IMR-90 (cell line): ENCODE data around the gene MPPED1. TPM values are rescaled to one million over a fixed set of nuclear protein-coding genes. Genes with fewer than 3 reads are reported as not detected.

Source experiments
- ATAC-seq: fragments of 200-7000 bp; cut with Tn5 transposase; 2 replicates; pipeline ENCODE4 v1.9.1; 2020; ENCODE audit warnings: low read depth, mild to moderate bottlenecking, moderate library complexity
- BruUV-seq: library from RNA; stranded (reverse); fragments of 400-500 nt; replicated peaks from 2 replicates; lab custom pipeline; 2021; lab: Mats Ljungman, UMichigan
- CTCF ChIA-PET: fragments of 300-600 bp; formaldehyde crosslinking; extraction: SDS; loops from one replicate; lab custom pipeline; 2021; ENCODE audit warnings: antibody characterized with exemption; lab: Yijun Ruan, JAX
- POLR2A ChIA-PET: fragments of 300-600 bp; sonication (Branson Sonifier 250); formaldehyde crosslinking; loops from one replicate; lab custom pipeline; 2022; ENCODE audit warnings: antibody characterized with exemption; ENCODE audit not compliant: unreplicated experiment; lab: Charles Lee
- DNase-seq: peaks from one replicate; pipeline ENCODE4 v3.0.0; 2013
- H2AFZ ChIP-seq: replicated peaks from 2 replicates; pipeline ENCODE3; 2013; ENCODE audit warnings: low read length, mild to moderate bottlenecking; ENCODE audit not compliant: poor library complexity
- H2AK5ac ChIP-seq: 2 replicates; pipeline ENCODE4 v1.6.1; 2013; ENCODE audit warnings: low read depth, low read length, inconsistent platforms
- H2AK9ac ChIP-seq: replicated peaks from 2 replicates; pipeline ENCODE3; 2013; ENCODE audit warnings: mild to moderate bottlenecking, low read depth, low read length, moderate library complexity; ENCODE audit not compliant: poor library complexity
- H2BK120ac ChIP-seq: 2 replicates; pipeline ENCODE4 v1.6.1; 2013; ENCODE audit warnings: low read depth, low read length, inconsistent platforms
- H2BK15ac ChIP-seq: 3 replicates; pipeline ENCODE4 v1.6.1; 2013; ENCODE audit warnings: low read depth, low read length, inconsistent platforms
- H2BK20ac ChIP-seq: 2 replicates; pipeline ENCODE4 v1.6.1; 2013; ENCODE audit warnings: low read depth, mild to moderate bottlenecking, inconsistent platforms, low read length, moderate library complexity
- H2BK5ac ChIP-seq: 2 replicates; pipeline ENCODE4 v1.6.1; 2013; ENCODE audit warnings: mild to moderate bottlenecking, low read depth, low read length, inconsistent platforms; ENCODE audit not compliant: poor library complexity, severe bottlenecking
- H3K14ac ChIP-seq: replicated peaks from 2 replicates; pipeline ENCODE4 v1.6.1; 2013; ENCODE audit warnings: low read depth, low read length, inconsistent platforms
- H3K18ac ChIP-seq: 2 replicates; pipeline ENCODE4 v1.6.1; 2013; ENCODE audit warnings: low read depth, low read length, control low read depth
- H3K23ac ChIP-seq: 2 replicates; pipeline ENCODE4 v1.6.1; 2013; ENCODE audit warnings: low read depth, low read length, inconsistent platforms
- H3K27ac ChIP-seq: 2 replicates; pipeline ENCODE4 v1.5.1; 2013; ENCODE audit warnings: mild to moderate bottlenecking, control low read depth, low read length; ENCODE audit not compliant: insufficient read depth
- H3K27me3 ChIP-seq: 2 replicates; pipeline ENCODE4 v1.6.1; 2013; ENCODE audit warnings: low read length; ENCODE audit not compliant: control insufficient read depth, insufficient read depth
- H3K36me3 ChIP-seq: 2 replicates; pipeline ENCODE4 v1.6.1; 2013; ENCODE audit warnings: low read length, mixed read lengths; ENCODE audit not compliant: control insufficient read depth, insufficient read depth
- H3K4ac ChIP-seq: 2 replicates; pipeline ENCODE4 v1.6.1; 2013; ENCODE audit warnings: low read depth, low read length, inconsistent platforms
- H3K4me1 ChIP-seq: 2 replicates; pipeline ENCODE4 v1.6.1; 2013; ENCODE audit warnings: low read length, mixed read lengths; ENCODE audit not compliant: control insufficient read depth, insufficient read depth
- H3K4me2 ChIP-seq: 2 replicates; pipeline ENCODE4 v1.6.1; 2013; ENCODE audit warnings: low read depth, mild to moderate bottlenecking, control low read depth, low read length, moderate library complexity
- H3K4me3 ChIP-seq: 2 replicates; pipeline ENCODE4 v1.5.1; 2013; ENCODE audit warnings: low read depth, mild to moderate bottlenecking, control low read depth, low read length, moderate library complexity; ENCODE audit not compliant: insufficient read depth
- H3K56ac ChIP-seq: 2 replicates; pipeline ENCODE4 v1.6.1; 2013; ENCODE audit warnings: low read length, inconsistent platforms; ENCODE audit not compliant: insufficient read depth; ENCODE audit errors: extremely low read depth
- H3K79me1 ChIP-seq, 2 experiments: 2 replicates each; pipeline ENCODE4 v1.6.1; 2013; ENCODE audit warnings: low read length in 2 of 2, inconsistent platforms in 1 of 2, low read depth in 1 of 2
- H3K9ac ChIP-seq: 2 replicates; pipeline ENCODE4 v1.6.1; 2013; ENCODE audit warnings: low read depth, low read length, control low read depth
- H3K9me1 ChIP-seq: 2 replicates; pipeline ENCODE4 v1.6.1; 2013; ENCODE audit warnings: low read length, inconsistent platforms; ENCODE audit not compliant: insufficient read depth
- H3K9me3 ChIP-seq: 2 replicates; pipeline ENCODE4 v1.6.1; 2013; ENCODE audit warnings: low read length; ENCODE audit not compliant: control insufficient read depth, insufficient read depth
- H4K20me1 ChIP-seq: 2 replicates; pipeline ENCODE4 v1.6.1; 2013; ENCODE audit warnings: low read length, inconsistent platforms; ENCODE audit not compliant: insufficient read depth
- H4K5ac ChIP-seq: 2 replicates; pipeline ENCODE4 v1.6.1; 2013; ENCODE audit warnings: mild to moderate bottlenecking, low read depth, low read length, control low read depth
- H4K8ac ChIP-seq, 2 experiments: 2 replicates each; pipeline ENCODE4 v1.6.1; 2013; ENCODE audit warnings: low read depth in 2 of 2, low read length in 2 of 2, control low read depth in 1 of 2, inconsistent platforms in 1 of 2
- H4K91ac ChIP-seq: 2 replicates; pipeline ENCODE4 v1.6.1; 2013; ENCODE audit warnings: low read depth, low read length, inconsistent platforms; ENCODE audit not compliant: insufficient read depth
- BHLHE40 ChIP-seq: fragments of 150-350 bp; IDR thresholded peaks from 2 replicates; pipeline ENCODE4 v1.6.1; 2016; ENCODE audit warnings: mild to moderate bottlenecking, low read depth, low read length
- CEBPB ChIP-seq: IDR thresholded peaks from 2 replicates; pipeline ENCODE4 v1.6.1; 2012; ENCODE audit warnings: low read depth, low read length, improper control_type of control experiment
- CHD1 ChIP-seq: IDR thresholded peaks from 2 replicates; pipeline ENCODE4 v1.6.1; 2012; ENCODE audit warnings: low read depth, low read length, improper control_type of control experiment
- FOS ChIP-seq: fragments of 150-350 bp; IDR thresholded peaks from 2 replicates; pipeline ENCODE4 v1.6.1; 2016; ENCODE audit warnings: low read depth, low read length
- MAFK ChIP-seq: IDR thresholded peaks from 2 replicates; pipeline ENCODE4 v1.6.1; 2012; ENCODE audit warnings: low read depth, low read length, improper control_type of control experiment
- MAZ ChIP-seq: IDR thresholded peaks from 2 replicates; pipeline ENCODE4 v1.6.1; 2012; ENCODE audit warnings: low read depth, mild to moderate bottlenecking, low read length, improper control_type of control experiment, moderate library complexity, borderline replicate concordance
- MXI1 ChIP-seq: IDR thresholded peaks from 2 replicates; pipeline ENCODE4 v1.6.1; 2012; ENCODE audit warnings: low read depth, mild to moderate bottlenecking, low read length, moderate library complexity, borderline replicate concordance
- NFE2L2 ChIP-seq: fragments of 150-350 bp; IDR thresholded peaks from 2 replicates; pipeline ENCODE4 v1.6.1; 2016; ENCODE audit warnings: low read depth, mild to moderate bottlenecking, low read length
- POLR2A ChIP-seq: IDR thresholded peaks from 2 replicates; pipeline ENCODE4 v1.6.1; 2012; ENCODE audit warnings: mild to moderate bottlenecking, low read depth, low read length
- RAD21 ChIP-seq: IDR thresholded peaks from 2 replicates; pipeline ENCODE4 v1.6.1; 2012; ENCODE audit warnings: low read length, improper control_type of control experiment
- RCOR1 ChIP-seq: IDR thresholded peaks from 2 replicates; pipeline ENCODE4 v1.6.1; 2012; ENCODE audit warnings: mild to moderate bottlenecking, low read length, improper control_type of control experiment; ENCODE audit not compliant: insufficient replicate concordance
- RFX5 ChIP-seq: IDR thresholded peaks from 2 replicates; pipeline ENCODE4 v1.8.0; 2012; ENCODE audit warnings: low read depth, mild to moderate bottlenecking, low read length, moderate library complexity
- SMC3 ChIP-seq: fragments of 150-350 bp; IDR thresholded peaks from 2 replicates; pipeline ENCODE4 v1.6.1; 2016; ENCODE audit warnings: low read depth, mild to moderate bottlenecking, antibody characterized with exemption, low read length, moderate library complexity
- WGBS, 2 experiments: methylation state at CpG; one replicate each; pipeline versions ENCODE4 v1.1.5 to v1.1.7; 2013; ENCODE audit warnings: missing lambda C conversion rate in 2 of 2; ENCODE audit not compliant: insufficient read length in 1 of 2; ENCODE audit errors: extremely low coverage in 2 of 2; 5-methylcytosine and 5-hydroxymethylcytosine counted together
- dilution Hi-C: fragments of 300-500 bp; cut with HindIII; formaldehyde crosslinking; loops from one replicate; pipeline ENCODE4 v1.14.3; 2018; ENCODE audit warnings: low sequenced_read_pairs; ENCODE audit not compliant: unreplicated experiment
- in situ Hi-C: fragments of 300-500 bp; cut with MboI; formaldehyde crosslinking; loops from 3 replicates; pipeline ENCODE4 v1.14.3; 2019; ENCODE audit warnings: low sequenced_read_pairs, inconsistent platforms, mixed read lengths
- intact Hi-C: fragments of 100-400 bp; cut with micrococcal nuclease; formaldehyde crosslinking; loops from 2 replicates; pipeline ENCODE4 v1.10.0; 2022
- polyA plus RNA-seq, 3 experiments: library from polyadenylated mRNA; depleted of rRNA; stranded (reverse); fragments of >200 nt; gene quantifications; 2 replicates each; pipeline ENCODE4 v1.2.3, GENCODE V29; 2012; ENCODE audit warnings: low replicate concordance in 1 of 3
- total RNA-seq: library from RNA; depleted of rRNA; stranded (reverse); fragments of >200 nt; gene quantifications from 2 replicates; pipeline ENCODE4 v1.2.3, GENCODE V29; 2012
- TF ChIP-seq, protein P1 (sequence below): fragments of 150-350 bp; IDR thresholded peaks from 2 replicates; pipeline ENCODE4 v1.6.1; 2016; ENCODE audit warnings: low read depth, mild to moderate bottlenecking, low read length, moderate library complexity, borderline replicate concordance
- TF ChIP-seq, protein P2 (sequence below): conservative IDR thresholded peaks from 2 replicates; pipeline ENCODE4 v1.5.1; 2012; ENCODE audit warnings: mild to moderate bottlenecking, low read depth, low read length, improper control_type of control experiment

Gene MPPED1
- total and polyA plus RNA-seq, 2 of the 4 experiments (the other 2 are of a cell fraction) = not detected

DNA sequence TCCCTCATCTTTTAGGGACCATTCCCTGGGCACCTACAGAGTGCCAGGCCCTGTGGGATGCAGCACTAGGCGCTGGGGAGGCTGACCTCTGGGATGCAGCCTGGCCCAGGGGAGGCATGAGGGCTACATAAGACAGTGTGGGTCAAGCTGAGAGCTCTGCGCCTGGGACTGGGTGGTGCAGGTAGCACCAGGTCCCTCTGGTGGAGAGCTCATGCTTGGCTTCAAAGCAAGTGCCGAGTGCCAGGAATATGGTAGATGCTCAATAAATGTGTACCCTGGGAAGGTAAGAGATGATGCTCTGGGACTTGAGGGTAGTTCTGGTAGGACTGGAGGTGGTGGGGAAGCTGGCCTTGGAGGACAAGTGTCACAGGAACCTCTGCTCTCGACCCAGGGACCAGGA lies 2.0 kb upstream of the MPPED1 start:
- no peaks in the 10 kb centered on the region for H3K36me3 ChIP-seq
- no peak overlapping the region for H2BK20ac ChIP-seq
- in situ Hi-C loops = no loop called here
- H3K4me2 ChIP-seq = no peak overlapping the region
- H4K8ac ChIP-seq = no peak overlapping the region
- no peak overlapping the region for H4K91ac ChIP-seq
- no peak overlapping the region for H2AK9ac ChIP-seq
- no peak overlapping the region for H2BK15ac ChIP-seq
- ChIA-PET POLR2A (no interaction called here), CTCF (interaction anchor here (0.5 kb wide), 1 partner anchor 39 kb away, joined by 5 read pairs; no protein-coding TSS in a partner anchor)
- no peak overlapping the region for H3K56ac ChIP-seq
- no peak overlapping the region for H2BK120ac ChIP-seq
- H3K9me1 ChIP-seq = no peaks in the 10 kb centered on the region
- no peaks in the 10 kb centered on the region for H4K20me1 ChIP-seq
- no TSS peak for BruUV-seq
- no peak overlapping the region for H4K5ac ChIP-seq
- no peaks in the 10 kb centered on the region for H3K9me3 ChIP-seq
- H2AK5ac ChIP-seq = no peak overlapping the region
- whole genome bisulfite sequencing, 2 experiments = no CpG with 5 or more reads among the region's 4 CpGs
- H3K23ac ChIP-seq = no peak overlapping the region
- H3K27me3 ChIP-seq = peaks cover 52% of the 10 kb centered on the region
- H3K14ac ChIP-seq = no peak overlapping the region
- ATAC-seq (no peak), DNase-seq (no peak)
- no peak overlapping the region for H2BK5ac ChIP-seq
- TF ChIP-seq MAFK = no peak
- TF ChIP-seq FOS = no peak
- TF ChIP-seq CHD1 = no peak
- TF ChIP-seq MXI1 = no peak
- no peak for TF ChIP-seq RCOR1
- no peak for TF ChIP-seq NFE2L2
- TF ChIP-seq, protein P1, sequence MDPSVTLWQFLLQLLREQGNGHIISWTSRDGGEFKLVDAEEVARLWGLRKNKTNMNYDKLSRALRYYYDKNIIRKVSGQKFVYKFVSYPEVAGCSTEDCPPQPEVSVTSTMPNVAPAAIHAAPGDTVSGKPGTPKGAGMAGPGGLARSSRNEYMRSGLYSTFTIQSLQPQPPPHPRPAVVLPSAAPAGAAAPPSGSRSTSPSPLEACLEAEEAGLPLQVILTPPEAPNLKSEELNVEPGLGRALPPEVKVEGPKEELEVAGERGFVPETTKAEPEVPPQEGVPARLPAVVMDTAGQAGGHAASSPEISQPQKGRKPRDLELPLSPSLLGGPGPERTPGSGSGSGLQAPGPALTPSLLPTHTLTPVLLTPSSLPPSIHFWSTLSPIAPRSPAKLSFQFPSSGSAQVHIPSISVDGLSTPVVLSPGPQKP = no peak
- TF ChIP-seq, protein P2, sequence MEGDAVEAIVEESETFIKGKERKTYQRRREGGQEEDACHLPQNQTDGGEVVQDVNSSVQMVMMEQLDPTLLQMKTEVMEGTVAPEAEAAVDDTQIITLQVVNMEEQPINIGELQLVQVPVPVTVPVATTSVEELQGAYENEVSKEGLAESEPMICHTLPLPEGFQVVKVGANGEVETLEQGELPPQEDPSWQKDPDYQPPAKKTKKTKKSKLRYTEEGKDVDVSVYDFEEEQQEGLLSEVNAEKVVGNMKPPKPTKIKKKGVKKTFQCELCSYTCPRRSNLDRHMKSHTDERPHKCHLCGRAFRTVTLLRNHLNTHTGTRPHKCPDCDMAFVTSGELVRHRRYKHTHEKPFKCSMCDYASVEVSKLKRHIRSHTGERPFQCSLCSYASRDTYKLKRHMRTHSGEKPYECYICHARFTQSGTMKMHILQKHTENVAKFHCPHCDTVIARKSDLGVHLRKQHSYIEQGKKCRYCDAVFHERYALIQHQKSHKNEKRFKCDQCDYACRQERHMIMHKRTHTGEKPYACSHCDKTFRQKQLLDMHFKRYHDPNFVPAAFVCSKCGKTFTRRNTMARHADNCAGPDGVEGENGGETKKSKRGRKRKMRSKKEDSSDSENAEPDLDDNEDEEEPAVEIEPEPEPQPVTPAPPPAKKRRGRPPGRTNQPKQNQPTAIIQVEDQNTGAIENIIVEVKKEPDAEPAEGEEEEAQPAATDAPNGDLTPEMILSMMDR = no peak
- no peak for TF ChIP-seq POLR2A
- no peak for TF ChIP-seq RAD21
- no peak for TF ChIP-seq MAZ
- no peak for TF ChIP-seq SMC3
- TF ChIP-seq BHLHE40 = no peak
- no peak for TF ChIP-seq RFX5
- no peak for TF ChIP-seq CEBPB
- no peak overlapping the region for H3K4ac ChIP-seq
- dilution Hi-C loops = no loop called here
- no peak overlapping the region for H3K27ac ChIP-seq
- H3K79me1 ChIP-seq = no peaks in the 10 kb centered on the region
- H3K18ac ChIP-seq = no peak overlapping the region
- intact Hi-C loops = no loop called here
- no peak overlapping the region for H2AFZ ChIP-seq
- H3K4me3 ChIP-seq = no peak overlapping the region
- no peaks in the 10 kb centered on the region for H3K4me1 ChIP-seq
- no peak overlapping the region for H3K9ac ChIP-seq
